GM18526 (cell line): ENCODE data around the gene RBBP8NL.

Experiments used
- POLR2A ChIP-seq: IDR thresholded peaks from 3 replicates; pipeline ENCODE4 v1.6.1; 2011; ENCODE audit not compliant: insufficient read length; ENCODE audit errors: extremely low read depth

RBBP8NL gene

DNA sequence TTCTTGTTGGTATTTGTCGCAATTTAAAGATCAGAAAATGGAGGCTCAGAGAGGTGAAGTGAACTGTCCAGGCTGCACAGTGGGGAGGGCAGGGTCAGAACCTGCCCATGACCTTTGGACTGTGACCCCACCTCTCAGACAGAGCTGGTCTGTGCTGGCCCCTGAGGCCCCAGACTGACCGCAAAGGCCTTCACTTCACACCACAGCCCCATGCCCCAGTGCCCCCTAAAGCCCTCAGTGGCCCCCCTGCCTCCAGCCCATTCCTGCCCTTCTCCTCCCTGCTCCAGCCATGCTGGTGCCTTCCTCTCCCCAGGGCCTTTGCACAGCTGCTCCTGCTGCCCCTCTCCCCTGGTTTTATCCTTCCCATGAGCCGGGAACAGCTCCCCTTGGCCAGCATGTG, 9.4 kb upstream of the RBBP8NL start:
- no peak for TF ChIP-seq POLR2A

DNA sequence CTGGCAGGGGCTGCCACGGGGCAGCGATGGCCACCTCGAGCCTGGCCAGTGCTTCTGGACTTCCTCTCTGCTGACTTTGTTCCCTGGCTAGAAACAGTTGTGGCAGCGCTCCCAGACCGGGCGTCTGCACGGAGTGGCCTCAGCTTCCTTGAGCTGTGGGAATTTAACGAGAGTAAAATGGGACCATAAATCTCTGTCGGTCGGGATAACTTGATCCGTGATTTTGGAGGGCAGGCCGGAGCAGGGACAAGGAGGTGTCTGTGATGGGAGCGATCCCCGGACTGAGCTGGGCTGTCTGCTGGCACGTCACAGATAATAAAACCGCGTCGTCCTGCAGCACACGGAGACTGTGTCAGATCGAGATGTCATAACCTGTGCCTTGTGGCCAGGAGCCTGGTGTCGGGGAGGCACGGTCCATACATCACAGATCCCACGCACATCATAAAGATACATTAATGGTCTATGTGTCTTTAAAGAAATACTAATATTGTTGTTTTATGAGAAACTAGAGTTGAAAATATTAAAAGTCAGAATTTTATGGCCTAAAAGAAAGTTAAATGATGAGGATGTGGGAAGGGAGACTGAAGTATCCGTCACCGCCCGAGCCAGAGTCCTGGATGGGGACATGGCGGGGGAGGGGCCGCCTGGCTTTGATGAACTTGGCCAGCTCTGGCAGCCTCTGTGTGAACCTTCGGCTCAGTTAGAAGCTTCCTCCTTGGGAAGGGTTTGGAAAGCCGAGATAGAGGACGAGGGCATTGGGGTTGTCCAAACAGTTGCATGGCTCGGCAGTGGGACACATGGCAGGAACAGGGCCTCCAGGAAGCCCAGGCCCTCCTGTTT, 6.5 kb upstream of the RBBP8NL start:
- TF ChIP-seq POLR2A = no peak

GRCh38 chr20:62430866-62431447, 3.6 kb upstream of the RBBP8NL start:
- TF ChIP-seq POLR2A = no peak

DNA sequence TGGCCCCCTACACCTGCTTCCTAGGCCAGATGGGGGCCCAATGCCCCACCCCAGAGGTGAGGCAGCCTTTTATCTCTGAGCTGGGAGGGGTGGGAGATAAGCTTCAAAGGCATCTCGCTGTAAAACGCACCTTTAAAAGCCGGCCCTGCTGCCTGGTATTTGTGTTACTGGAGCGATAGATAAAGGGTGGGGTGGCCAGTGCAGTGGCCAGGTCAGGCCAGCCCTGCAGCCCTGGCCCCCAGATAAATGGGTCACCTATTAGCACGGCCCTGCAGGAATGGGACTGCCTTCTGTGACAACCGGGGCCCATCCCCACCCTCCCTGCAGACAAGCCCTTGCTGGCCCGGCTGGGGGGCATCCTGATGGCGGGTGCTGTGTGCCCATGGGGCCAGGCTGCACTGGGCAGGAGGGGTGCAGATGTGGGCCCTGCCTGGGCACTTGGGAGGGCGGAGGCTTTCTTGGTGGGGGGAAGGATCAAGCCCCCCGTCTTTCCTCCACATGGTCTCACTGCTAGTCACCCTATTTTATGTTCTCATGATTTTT, 3.0 kb upstream of the RBBP8NL start:
- no peak for TF ChIP-seq POLR2A

DNA sequence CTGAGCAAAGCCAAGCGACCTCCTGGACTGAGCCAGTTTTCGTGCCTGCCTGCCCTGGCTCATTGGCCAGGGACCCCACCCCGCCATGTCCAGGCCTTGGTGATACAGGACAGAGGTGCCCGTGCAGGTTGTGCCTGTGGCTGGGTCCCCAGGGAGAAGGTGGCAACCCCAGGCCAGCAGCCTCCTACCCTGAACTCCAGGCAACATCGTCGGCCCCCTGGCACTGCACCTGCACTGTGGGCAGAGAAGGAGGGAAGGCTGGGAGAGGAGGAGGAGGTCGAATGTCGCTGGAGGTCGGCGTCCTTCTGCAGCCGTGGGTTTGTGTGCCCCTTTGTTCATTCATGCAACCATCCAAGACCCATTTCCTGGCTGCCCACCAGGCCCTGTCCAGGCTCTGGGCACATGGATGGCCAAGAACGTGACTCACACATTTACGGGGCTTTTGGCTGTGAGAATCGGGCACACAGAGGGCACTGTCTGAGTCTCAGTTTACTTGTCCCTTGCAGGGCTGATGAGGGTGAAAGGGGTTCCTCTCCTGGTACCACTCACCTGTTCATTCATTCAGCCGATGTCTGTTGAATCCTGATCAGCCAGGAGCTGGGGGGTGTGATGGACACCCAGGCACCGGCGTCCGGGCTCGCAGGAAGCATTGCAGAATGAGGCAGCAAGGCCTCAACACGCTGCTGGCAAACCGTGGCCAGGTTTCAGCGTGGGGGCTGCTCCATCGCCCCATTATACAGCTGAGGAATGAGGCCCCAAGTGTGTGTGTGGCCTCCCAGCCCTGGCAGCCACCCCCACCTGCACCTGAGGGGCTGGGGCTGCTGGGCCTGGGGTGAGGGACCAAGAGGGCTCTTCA, 2.3 kb upstream of the RBBP8NL start:
- no peak for TF ChIP-seq POLR2A

DNA sequence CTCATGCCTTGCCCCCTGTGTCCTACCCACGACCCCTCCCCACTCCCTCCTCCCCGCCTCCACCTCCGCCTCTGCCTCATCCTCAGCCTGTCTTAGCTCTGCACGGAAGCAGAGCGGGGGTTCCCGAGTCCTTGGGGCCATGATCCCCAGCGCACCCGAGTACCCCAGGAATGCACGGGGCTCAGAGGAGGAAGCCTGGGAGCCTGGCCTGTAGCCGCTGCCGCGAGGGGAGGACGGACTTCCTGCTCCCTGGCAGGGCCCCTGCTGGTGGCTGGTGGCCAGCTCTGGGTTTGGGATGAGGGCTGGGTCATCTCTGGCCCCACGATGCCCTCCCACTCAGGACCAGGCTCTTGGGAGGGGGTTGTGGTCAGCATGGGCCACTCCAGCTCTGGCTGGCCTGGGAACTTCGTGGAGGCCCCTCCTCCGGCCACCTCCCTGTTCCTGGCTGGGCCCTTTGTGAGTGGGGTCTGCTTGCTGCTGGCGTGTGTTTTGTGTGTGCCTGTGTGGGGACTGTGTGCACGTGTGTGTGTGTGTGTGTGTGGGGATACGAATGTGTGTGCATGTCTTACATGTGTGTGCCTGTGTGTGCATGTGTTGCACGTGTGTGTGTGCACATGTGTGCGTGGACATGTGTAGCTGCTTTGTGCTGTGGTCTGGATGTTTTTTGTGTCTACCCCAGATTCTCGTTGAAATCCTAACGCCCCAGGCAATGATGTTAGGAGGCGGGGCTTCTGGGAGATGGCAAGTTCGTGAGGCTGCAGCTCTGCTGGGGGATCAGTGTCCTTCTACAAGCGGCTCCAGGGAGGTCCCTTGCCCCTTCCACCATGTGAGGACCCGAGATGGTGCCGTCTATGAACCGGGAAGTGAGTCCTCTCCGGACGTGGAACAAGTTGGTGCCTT, 1.3 kb upstream of the RBBP8NL start:
- TF ChIP-seq POLR2A = no peak

DNA sequence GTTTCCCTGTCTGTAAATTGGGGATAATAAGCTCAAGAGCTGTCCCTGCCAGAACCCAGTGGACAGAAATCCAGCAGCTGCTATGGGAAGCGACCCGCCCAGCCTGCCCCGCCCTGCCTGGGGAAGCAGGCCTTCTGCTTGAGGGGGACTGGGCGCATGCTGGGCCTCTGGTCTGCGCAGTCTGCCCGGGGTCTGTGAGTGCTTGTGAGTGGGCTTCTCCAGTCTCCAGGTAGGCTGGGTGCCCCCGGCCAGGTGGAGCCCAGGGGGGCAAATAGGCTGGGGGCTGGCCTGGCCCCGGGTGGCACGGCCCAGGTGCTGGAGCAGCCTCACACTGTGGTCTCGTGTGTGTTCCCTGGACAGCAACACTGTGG, 648 bp upstream of the RBBP8NL start:
- no peak for TF ChIP-seq POLR2A

DNA sequence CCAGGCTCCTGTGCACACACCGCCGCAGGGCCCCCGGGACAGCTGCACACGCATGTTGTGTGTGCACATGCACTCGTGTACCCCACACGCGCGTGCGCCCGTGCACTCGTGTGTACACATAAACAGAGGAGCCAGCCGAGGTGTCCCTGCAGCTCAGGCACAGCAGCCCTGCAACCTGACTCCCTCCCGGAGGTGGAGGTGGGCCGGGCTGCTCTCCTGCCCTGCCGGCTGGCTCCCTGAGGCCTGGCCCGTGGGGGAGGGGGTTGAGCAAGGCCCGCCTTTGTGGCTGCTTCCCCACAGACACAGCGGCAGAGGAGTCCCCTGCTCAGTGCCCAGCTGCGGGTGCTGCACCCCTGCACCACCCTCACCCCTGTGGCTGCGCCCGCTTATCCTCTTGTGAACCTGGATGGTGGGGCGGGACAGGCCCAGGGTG, 624 bp downstream of the RBBP8NL start:
- TF ChIP-seq POLR2A = no peak

- TF ChIP-seq POLR2A = no peak
Measured at GRCh38 chr20:62425281-62426058, 1.9 kb downstream of the RBBP8NL start.

DNA sequence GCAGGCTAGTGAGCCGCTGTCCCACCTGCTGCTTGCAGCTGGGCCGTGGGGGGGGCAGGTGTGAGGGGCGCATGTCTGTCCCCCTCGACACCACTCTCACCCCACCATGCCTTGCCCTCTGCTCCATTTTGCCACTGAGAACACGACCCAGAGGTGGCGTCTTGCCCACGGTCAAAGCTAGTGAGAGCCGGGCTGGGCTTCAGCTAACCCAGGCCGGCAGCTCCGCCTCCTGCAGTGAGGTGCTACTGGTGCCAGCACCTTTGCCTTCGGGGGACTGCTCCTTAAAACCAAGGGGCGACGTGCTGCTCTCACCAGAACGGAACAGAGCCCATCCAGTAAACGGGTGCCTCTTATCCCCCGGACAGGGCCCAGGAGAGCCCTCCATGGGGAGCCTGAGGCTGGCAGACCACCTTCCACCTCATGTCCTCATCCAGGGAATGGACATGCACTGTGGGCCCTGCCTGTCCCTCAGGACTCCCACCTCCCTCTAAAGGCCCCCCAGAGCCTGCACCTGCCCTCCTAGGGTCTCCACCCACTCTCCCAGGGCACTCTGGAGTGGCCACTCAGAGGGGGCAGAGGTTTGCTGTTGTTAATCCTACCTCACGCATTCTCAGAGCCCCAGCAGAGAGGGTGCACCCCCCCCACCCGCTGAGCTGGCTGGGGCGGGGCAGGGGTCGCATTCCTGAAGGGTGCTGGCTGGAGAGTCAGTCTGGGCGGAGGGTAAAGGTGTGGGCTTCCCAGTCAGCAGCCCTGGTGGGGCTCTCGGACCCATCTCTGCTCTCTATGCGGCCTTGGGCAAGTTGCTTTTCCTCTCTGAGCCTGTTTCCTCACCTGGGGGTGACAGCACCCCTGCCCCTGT, 2.9 kb downstream of the RBBP8NL start:
- TF ChIP-seq POLR2A = no peak

GRCh38 chr20:62423326-62423706, 4.0 kb downstream of the RBBP8NL start:
- TF ChIP-seq POLR2A = no peak

DNA sequence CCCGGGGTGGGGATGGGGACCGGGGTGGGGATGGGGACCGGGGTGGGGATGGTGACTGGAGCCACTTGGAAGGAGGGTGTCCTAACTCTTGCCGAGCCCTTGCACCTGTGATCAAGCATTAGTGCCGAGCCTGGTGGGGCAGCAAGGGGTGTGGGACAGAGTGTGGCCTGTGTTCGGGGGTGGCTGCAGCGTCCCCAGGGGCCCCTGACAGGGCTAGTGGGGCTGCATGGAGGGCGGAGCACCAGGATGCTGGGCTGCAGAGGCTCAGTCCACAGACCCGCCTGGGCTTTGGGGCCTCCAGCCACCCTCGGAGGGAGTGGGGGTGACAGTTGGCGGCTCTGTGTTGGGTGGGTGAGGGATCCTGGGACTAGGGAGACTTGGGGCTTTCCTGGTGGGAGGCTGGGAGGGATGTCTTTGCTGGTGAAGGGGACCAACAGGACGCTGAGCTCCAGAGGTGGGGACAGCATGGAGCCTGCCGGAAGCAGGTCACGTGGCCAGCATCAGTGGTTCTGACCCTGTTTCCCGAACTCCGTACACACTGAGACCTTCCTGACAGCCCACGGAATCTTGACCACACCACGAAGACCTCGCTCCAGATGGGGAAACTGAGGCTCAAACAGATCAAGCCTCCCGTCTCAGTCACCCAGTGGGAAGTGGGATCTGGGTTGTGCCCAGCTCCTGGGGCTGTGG, 4.6 kb downstream of the RBBP8NL start:
- TF ChIP-seq POLR2A = no peak

- TF ChIP-seq POLR2A = no peak
Measured at GRCh38 chr20:62421716-62421990, 5.7 kb downstream of the RBBP8NL start.
